ENCODE results near the gene BCAP31.
"Not testable (repeated sequence)": the region's sequence is repeated elsewhere in the genome, so short reads cannot be mapped to it uniquely, and the experiment has no call there.

Gene BCAP31

GRCh38 chrX:153696538-153696937 is 27.6 kb downstream of the BCAP31 start:
- in situ Hi-C loops (cut with MboI; ENCODE audit: low sequenced_read_pairs), result not testable (repeated sequence)

- in situ Hi-C loops (cut with MboI; ENCODE audit: low sequenced_read_pairs), result no loop called here
Observed at GRCh38 chrX:153696100-153696499, 28.1 kb downstream of the BCAP31 start.

- in situ Hi-C loops (cut with MboI; ENCODE audit: low sequenced_read_pairs), result no loop called here
Observed at GRCh38 chrX:153694687-153695270, 29.4 kb downstream of the BCAP31 start.

GRCh38 chrX:153694256-153694655 is 29.9 kb downstream of the BCAP31 start:
- in situ Hi-C loops (cut with MboI; ENCODE audit: low sequenced_read_pairs), result not testable (repeated sequence)

GRCh38 chrX:153693216-153694086 is 30.7 kb downstream of the BCAP31 start:
- in situ Hi-C loops (cut with MboI; ENCODE audit: low sequenced_read_pairs), result no loop called here

- in situ Hi-C loops (cut with MboI; ENCODE audit: low sequenced_read_pairs), result no loop called here
Observed at GRCh38 chrX:153692611-153693156, 31.5 kb downstream of the BCAP31 start.

GRCh38 chrX:153692003-153692402 is 32.2 kb downstream of the BCAP31 start:
- in situ Hi-C loops (cut with MboI; ENCODE audit: low sequenced_read_pairs), result no loop called here

GRCh38 chrX:153691032-153691827 is 33.0 kb downstream of the BCAP31 start:
- in situ Hi-C loops (cut with MboI; ENCODE audit: low sequenced_read_pairs), result not testable (repeated sequence)

GRCh38 chrX:153690466-153690865 is 33.7 kb downstream of the BCAP31 start:
- in situ Hi-C loops (cut with MboI; ENCODE audit: low sequenced_read_pairs), result no loop called here

- in situ Hi-C loops (cut with MboI; ENCODE audit: low sequenced_read_pairs), result no loop called here
Observed at GRCh38 chrX:153689654-153690465, 34.3 kb downstream of the BCAP31 start.

GRCh38 chrX:153688911-153689590 is 35.1 kb downstream of the BCAP31 start:
- in situ Hi-C loops (cut with MboI; ENCODE audit: low sequenced_read_pairs), result no loop called here

GRCh38 chrX:153688506-153688905 is 35.7 kb downstream of the BCAP31 start:
- in situ Hi-C loops (cut with MboI; ENCODE audit: low sequenced_read_pairs), result no loop called here

- in situ Hi-C loops (cut with MboI; ENCODE audit: low sequenced_read_pairs), result no loop called here
Observed at GRCh38 chrX:153688071-153688470, 36.1 kb downstream of the BCAP31 start.

- in situ Hi-C loops (cut with MboI; ENCODE audit: low sequenced_read_pairs), result no loop called here
Observed at GRCh38 chrX:153687121-153688039, 36.8 kb downstream of the BCAP31 start, which contains the start of gene SLC6A8. SLC6A8 (plus strand) TSS chrX:153687926; CDS start chrX:153688575, 649 bp downstream.

GRCh38 chrX:153686711-153687110 is 37.5 kb downstream of the BCAP31 start:
- in situ Hi-C loops (cut with MboI; ENCODE audit: low sequenced_read_pairs), result no loop called here

- in situ Hi-C loops (cut with MboI; ENCODE audit: low sequenced_read_pairs), result no loop called here
Observed at GRCh38 chrX:153685751-153686696, 38.2 kb downstream of the BCAP31 start.

GRCh38 chrX:153685156-153685536 is 39.0 kb downstream of the BCAP31 start:
- in situ Hi-C loops (cut with MboI; ENCODE audit: low sequenced_read_pairs), result no loop called here

All from HL-60/S4 treated with phorbol 12-myristate 13-acetate at 8.2 ng/mL for 4 days and 3 days (cell line).